H9 (cell line): ENCODE data around the gene CSMD2. TPM values are rescaled to one million over a fixed set of nuclear protein-coding genes. Genes with fewer than 3 reads are reported as not detected.

Experiments used
- DNase-seq: peaks from one replicate; pipeline ENCODE4 v3.0.0-alpha.2; 2017
- H2AFZ ChIP-seq: one replicate; pipeline ENCODE4 v1.6.1; 2013; ENCODE audit warnings: mild to moderate bottlenecking, low read length, control low read depth, moderate library complexity
- H2AK5ac ChIP-seq: 2 replicates; pipeline ENCODE4 v1.6.1; 2013; ENCODE audit warnings: low read length, control low read depth, mixed read lengths; ENCODE audit not compliant: insufficient read length
- H2BK120ac ChIP-seq: one replicate; pipeline ENCODE4 v1.6.1; 2013; ENCODE audit warnings: low read depth, mild to moderate bottlenecking, low read length, control low read depth, inconsistent platforms; ENCODE audit not compliant: poor library complexity, severe bottlenecking
- H2BK12ac ChIP-seq: 2 replicates; pipeline ENCODE4 v1.6.1; 2013; ENCODE audit warnings: low read length, control low read depth, mixed read lengths, low read depth; ENCODE audit not compliant: insufficient read length
- H2BK15ac ChIP-seq: 2 replicates; pipeline ENCODE4 v1.6.1; 2013; ENCODE audit warnings: low read depth, low read length, control low read depth
- H2BK20ac ChIP-seq: one replicate; pipeline ENCODE4 v1.6.1; 2013; ENCODE audit warnings: low read depth, mild to moderate bottlenecking, low read length, control low read depth, inconsistent platforms; ENCODE audit not compliant: poor library complexity, severe bottlenecking
- H2BK5ac ChIP-seq: 2 replicates; pipeline ENCODE4 v1.6.1; 2013; ENCODE audit warnings: low read length, control low read depth, mixed read lengths; ENCODE audit not compliant: insufficient read length
- H3K14ac ChIP-seq: 2 replicates; pipeline ENCODE4 v1.6.1; 2013; ENCODE audit warnings: low read length, control low read depth; ENCODE audit not compliant: insufficient read depth
- H3K18ac ChIP-seq: 2 replicates; pipeline ENCODE4 v1.6.1; 2013; ENCODE audit warnings: low read depth, mild to moderate bottlenecking, mixed read lengths, low read length, control low read depth; ENCODE audit not compliant: insufficient read length
- H3K23ac ChIP-seq: 2 replicates; pipeline ENCODE4 v1.6.1; 2013; ENCODE audit warnings: low read length, control low read depth, mixed read lengths, low read depth; ENCODE audit not compliant: insufficient read length
- H3K23me2 ChIP-seq: 2 replicates; pipeline ENCODE4 v1.6.1; 2013; ENCODE audit warnings: low read depth, mild to moderate bottlenecking, mixed read lengths, low read length, control low read depth; ENCODE audit not compliant: insufficient read length, poor library complexity, severe bottlenecking
- H3K27ac ChIP-seq: 2 replicates; pipeline ENCODE4 v1.5.1; 2013; ENCODE audit warnings: low read length, control low read depth, mixed read lengths, low read depth; ENCODE audit not compliant: insufficient read length
- H3K27me3 ChIP-seq: 2 replicates; pipeline ENCODE4 v1.6.1; 2013; ENCODE audit warnings: low read length, control low read depth, inconsistent platforms; ENCODE audit not compliant: insufficient read depth
- H3K4ac ChIP-seq: 2 replicates; pipeline ENCODE4 v1.6.1; 2013; ENCODE audit warnings: low read depth, mild to moderate bottlenecking, control low read depth, inconsistent platforms, low read length, moderate library complexity
- H3K4me1 ChIP-seq: 2 replicates; pipeline ENCODE4 v1.6.1; 2013; ENCODE audit warnings: low read length, control low read depth, inconsistent platforms; ENCODE audit not compliant: insufficient read depth
- H3K4me2 ChIP-seq: 2 replicates; pipeline ENCODE4 v1.6.1; 2013; ENCODE audit warnings: low read length, control low read depth, mixed read lengths; ENCODE audit not compliant: insufficient read length, insufficient read depth
- H3K56ac ChIP-seq: 2 replicates; pipeline ENCODE4 v1.6.1; 2013; ENCODE audit warnings: low read depth, mild to moderate bottlenecking, mixed read lengths, low read length, control low read depth; ENCODE audit not compliant: insufficient read length
- H3K79me1 ChIP-seq: 2 replicates; pipeline ENCODE4 v1.6.1; 2013; ENCODE audit warnings: low read depth, mild to moderate bottlenecking, moderate library complexity, low read length, control low read depth, inconsistent platforms; ENCODE audit not compliant: insufficient read depth, poor library complexity, severe bottlenecking
- H3K79me2 ChIP-seq: 2 replicates; pipeline ENCODE4 v1.6.1; 2013; ENCODE audit warnings: low read length, control low read depth, inconsistent platforms; ENCODE audit not compliant: insufficient read depth
- H3K9ac ChIP-seq: 2 replicates; pipeline ENCODE4 v1.6.1; 2013; ENCODE audit warnings: low read length, control low read depth, mixed read lengths; ENCODE audit not compliant: insufficient read length; ENCODE audit errors: extremely low read depth
- H3K9me3 ChIP-seq: one replicate; pipeline ENCODE4 v1.6.1; 2013; ENCODE audit warnings: low read depth, low read length, inconsistent platforms; ENCODE audit not compliant: control insufficient read depth
- H3T11ph ChIP-seq: one replicate; pipeline ENCODE4 v1.6.1; 2013; ENCODE audit warnings: mild to moderate bottlenecking, low read length, control low read depth, inconsistent platforms
- H4K20me1 ChIP-seq: one replicate; pipeline ENCODE4 v1.6.1; 2013; ENCODE audit not compliant: control insufficient read depth, insufficient read length, insufficient read depth
- H4K5ac ChIP-seq: 2 replicates; pipeline ENCODE4 v1.6.1; 2013; ENCODE audit warnings: low read depth, mild to moderate bottlenecking, mixed read lengths, low read length, control low read depth; ENCODE audit not compliant: insufficient read length
- H4K8ac ChIP-seq: replicated peaks from 2 replicates; pipeline ENCODE4 v1.6.1; 2013; ENCODE audit warnings: low read length, control low read depth, mixed read lengths, low read depth; ENCODE audit not compliant: insufficient read length
- H4K91ac ChIP-seq: 2 replicates; pipeline ENCODE4 v1.6.1; 2013; ENCODE audit warnings: low read depth, mild to moderate bottlenecking, moderate library complexity, mixed read lengths, low read length, control low read depth; ENCODE audit not compliant: insufficient read length
- H3K27ac Mint-ChIP-seq, 3 experiments: 2 replicates in 2 of 3; 3 replicates in 1 of 3; pipeline ENCODE4 v1.8.0; 2020 to 2021; ENCODE audit warnings: mixed read lengths in 3 of 3, mild to moderate bottlenecking in 1 of 3, moderate library complexity in 1 of 3
- H3K27me3 Mint-ChIP-seq: 2 replicates; pipeline ENCODE4 v1.8.0; 2021; ENCODE audit warnings: low read depth, mild to moderate bottlenecking, moderate library complexity, mixed read lengths
- H3K36me3 Mint-ChIP-seq, 3 experiments: 2 replicates in 2 of 3; 3 replicates in 1 of 3; pipeline ENCODE4 v1.8.0; 2020 to 2021; ENCODE audit warnings: low read depth in 3 of 3, mixed read lengths in 3 of 3; ENCODE audit not compliant: insufficient read depth in 1 of 3
- H3K4me1 Mint-ChIP-seq, 2 experiments: 2 replicates each; pipeline ENCODE4 v1.8.0; 2020; ENCODE audit warnings: mixed read lengths in 2 of 2
- H3K4me3 Mint-ChIP-seq, 2 experiments: 2 replicates in 1 of 2; 3 replicates in 1 of 2; pipeline ENCODE4 v1.8.0; 2020 to 2021; ENCODE audit warnings: mild to moderate bottlenecking in 2 of 2, mixed read lengths in 2 of 2, moderate library complexity in 1 of 2
- H3K9me3 Mint-ChIP-seq, 2 experiments: 2 replicates in 1 of 2; 3 replicates in 1 of 2; pipeline ENCODE4 v1.8.0; 2020; ENCODE audit warnings: mild to moderate bottlenecking in 2 of 2, mixed read lengths in 2 of 2, moderate library complexity in 1 of 2
- WGBS: extraction: QIAGEN DNeasy Blood & Tissue Kit; methylation state at CpG from one replicate; pipeline ENCODE4 v1.1.7; 2013; ENCODE audit warnings: missing lambda C conversion rate, low lambda C conversion rate, mixed read lengths; ENCODE audit not compliant: insufficient read length; ENCODE audit errors: extremely low coverage; 5-methylcytosine and 5-hydroxymethylcytosine counted together
- total RNA-seq: library from RNA; stranded (reverse); gene quantifications from 2 replicates; pipeline ENCODE4 v1.2.1, GENCODE V29; 2021
- TF ChIP-seq, protein P1 (sequence below): fragments of 200-600 bp; sonication (generic); conservative IDR thresholded peaks from 3 replicates; pipeline ENCODE4 v1.8.0; 2021; ENCODE audit warnings: antibody characterized with exemption, mild to moderate bottlenecking

Gene CSMD2
- total RNA-seq, 1 experiment from 2014 or later: 6.4 TPM

DNA sequence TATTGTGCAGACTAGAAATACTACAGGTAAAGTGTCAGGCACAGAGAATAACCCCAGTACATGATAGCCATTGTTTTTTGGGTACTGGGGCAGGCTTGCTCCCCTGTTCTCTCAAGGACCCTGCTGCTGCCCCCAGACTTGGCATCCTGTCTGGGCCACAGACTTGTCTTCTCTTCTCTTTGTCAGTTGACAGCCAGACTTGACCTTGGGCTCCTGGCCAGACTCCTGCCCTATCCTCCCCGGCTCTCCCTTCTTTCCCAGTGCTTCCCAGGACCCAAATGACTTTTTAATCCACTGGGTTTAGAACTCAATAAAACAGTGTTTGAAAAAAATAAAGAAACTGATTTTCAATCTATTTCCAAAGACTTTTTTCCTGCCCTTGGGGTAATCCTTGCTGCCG, 649.4 kb downstream of the CSMD2 start:
- no peak overlapping the region for H3K18ac ChIP-seq
- H3K9ac ChIP-seq: no peak overlapping the region
- no peak overlapping the region for H2AK5ac ChIP-seq
- H3K27me3 ChIP-seq: no peaks in the 10 kb centered on the region
- Mint-ChIP-seq H3K9me3 (peaks cover 2 to 4% of the 10 kb centered on the region in 2 experiments; a peak in 2 of 5 replicates), H3K27me3 (peaks cover 5% of the 10 kb centered on the region; the same call in 1 of the 2 replicates), H3K27ac (peak overlapping the region in 1 of 3 experiments; percentile 88; a peak in 1 of 7 replicates), H3K4me1 (peaks cover 13 to 21% of the 10 kb centered on the region in 2 experiments), H3K4me3 (no peak overlapping the region), H3K36me3 (no peaks in the 10 kb centered on the region; a peak in 2 of 7 replicates)
- no peak overlapping the region for H3K14ac ChIP-seq
- H3K4me1 ChIP-seq: peaks cover 2% of the 10 kb centered on the region; the same call in 1 of the 2 replicates
- no peak overlapping the region for H3K4me2 ChIP-seq
- no peak overlapping the region for H4K5ac ChIP-seq
- no peak overlapping the region for H2AFZ ChIP-seq
- no peak overlapping the region for H4K8ac ChIP-seq
- no peak overlapping the region for H3K23ac ChIP-seq
- H3K4ac ChIP-seq: no peak overlapping the region
- no peaks in the 10 kb centered on the region for H3K9me3 ChIP-seq
- TF ChIP-seq, protein P1, sequence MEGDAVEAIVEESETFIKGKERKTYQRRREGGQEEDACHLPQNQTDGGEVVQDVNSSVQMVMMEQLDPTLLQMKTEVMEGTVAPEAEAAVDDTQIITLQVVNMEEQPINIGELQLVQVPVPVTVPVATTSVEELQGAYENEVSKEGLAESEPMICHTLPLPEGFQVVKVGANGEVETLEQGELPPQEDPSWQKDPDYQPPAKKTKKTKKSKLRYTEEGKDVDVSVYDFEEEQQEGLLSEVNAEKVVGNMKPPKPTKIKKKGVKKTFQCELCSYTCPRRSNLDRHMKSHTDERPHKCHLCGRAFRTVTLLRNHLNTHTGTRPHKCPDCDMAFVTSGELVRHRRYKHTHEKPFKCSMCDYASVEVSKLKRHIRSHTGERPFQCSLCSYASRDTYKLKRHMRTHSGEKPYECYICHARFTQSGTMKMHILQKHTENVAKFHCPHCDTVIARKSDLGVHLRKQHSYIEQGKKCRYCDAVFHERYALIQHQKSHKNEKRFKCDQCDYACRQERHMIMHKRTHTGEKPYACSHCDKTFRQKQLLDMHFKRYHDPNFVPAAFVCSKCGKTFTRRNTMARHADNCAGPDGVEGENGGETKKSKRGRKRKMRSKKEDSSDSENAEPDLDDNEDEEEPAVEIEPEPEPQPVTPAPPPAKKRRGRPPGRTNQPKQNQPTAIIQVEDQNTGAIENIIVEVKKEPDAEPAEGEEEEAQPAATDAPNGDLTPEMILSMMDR: no peak
- no CpG with 5 or more reads among the region's 2 CpGs for WGBS
- no peaks in the 10 kb centered on the region for H3K79me2 ChIP-seq
- no peak overlapping the region for H2BK120ac ChIP-seq
- no peak overlapping the region for H2BK15ac ChIP-seq
- no peak overlapping the region for H3K56ac ChIP-seq
- no peak overlapping the region for H2BK12ac ChIP-seq
- no peaks in the 10 kb centered on the region for H3K79me1 ChIP-seq
- H4K91ac ChIP-seq: no peak overlapping the region
- no peak overlapping the region for H3T11ph ChIP-seq
- H3K27ac ChIP-seq: no peak overlapping the region
- H2BK20ac ChIP-seq: no peak overlapping the region
- no peaks in the 10 kb centered on the region for H4K20me1 ChIP-seq
- no peak overlapping the region for H2BK5ac ChIP-seq
- no peaks in the 10 kb centered on the region for H3K23me2 ChIP-seq
- no peak for DNase-seq
